IMR-90 (cell line): ENCODE results near the gene POLD1.

ENCODE experiments used
- CTCF ChIP-seq: conservative IDR thresholded peaks from 2 replicates; pipeline ENCODE4 v1.5.1; 2012; ENCODE audit warnings: mild to moderate bottlenecking, low read depth, low read length, improper control_type of control experiment
- RAD21 ChIP-seq: IDR thresholded peaks from 2 replicates; pipeline ENCODE4 v1.6.1; 2012; ENCODE audit warnings: low read length, improper control_type of control experiment
- RCOR1 ChIP-seq: IDR thresholded peaks from 2 replicates; pipeline ENCODE4 v1.6.1; 2012; ENCODE audit warnings: mild to moderate bottlenecking, low read length, improper control_type of control experiment; ENCODE audit not compliant: insufficient replicate concordance

GRCh38 chr19:50427318-50427925, 43.3 kb downstream of the POLD1 start:
- TF ChIP-seq CTCF (no peak), RAD21 (no peak), RCOR1 (no peak)
